ENCODE data around the gene TNFRSF12A. TPM values are rescaled to one million over a fixed set of nuclear protein-coding genes. Genes with fewer than 3 reads are reported as not detected.

The TNFRSF12A gene
- total RNA-seq, 1 experiment from 2014 or later: 62.5 TPM

DNA sequence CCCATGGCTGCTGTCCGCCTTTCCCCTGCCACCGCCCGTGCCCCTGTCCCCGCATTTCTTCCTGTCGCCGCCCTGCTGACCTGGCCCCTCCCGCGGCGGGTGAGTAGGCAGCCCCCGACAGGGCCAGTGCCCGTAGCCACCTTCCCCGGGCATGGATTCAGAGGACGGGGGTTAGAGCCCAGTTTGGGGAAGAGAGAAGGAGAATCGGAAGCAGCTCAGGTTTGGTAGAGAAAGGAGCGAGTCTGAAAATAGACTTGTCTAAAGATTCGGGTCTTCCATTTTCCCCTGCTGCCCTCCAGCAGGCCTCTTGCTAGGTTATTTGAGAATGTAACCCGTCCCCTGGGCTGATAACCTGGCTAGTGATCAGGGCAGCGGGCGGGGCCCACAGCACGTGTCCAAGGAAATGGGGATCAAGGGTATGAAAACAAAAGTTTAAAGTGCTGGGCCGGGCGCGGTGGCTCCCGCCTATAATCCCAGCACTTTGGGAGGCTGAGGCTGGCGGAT is 15.3 kb upstream of the TNFRSF12A start:
- Histone ChIP-seq H3K36me3 (ENCODE audit: control insufficient read depth, insufficient read depth, low read length) (peaks cover 1% of the 10 kb centered on the region; the same call in 1 of the 2 replicates), H3K4me1 (peaks cover 46% of the 10 kb centered on the region), H3K27me3 (replicated peaks; ENCODE audit: control insufficient read depth, insufficient read depth, low read length) (no peaks in the 10 kb centered on the region), H3K9me3 (no peaks in the 10 kb centered on the region), H3K4me3 (ENCODE audit: low read depth, low read length) (peak overlapping the region; percentile 52)
- no peaks in the 10 kb centered on the region for H3K9me3 Mint-ChIP-seq (ENCODE audit: unreplicated experiment)
- no peaks in the 10 kb centered on the region for H3K27me3 Mint-ChIP-seq (ENCODE audit: insufficient read depth, unreplicated experiment)
- peak overlapping the region; percentile 90 for H3K27ac Mint-ChIP-seq (ENCODE audit: unreplicated experiment)
- TF ChIP-seq CTCF (IDR thresholded peaks at IDR 0.05; ENCODE audit: insufficient read depth in 1 of 2, low read depth in 1 of 2, low read length in 1 of 2, severe bottlenecking in 1 of 2, unreplicated experiment in 1 of 2): no peak
- CTCF ChIA-PET: interaction anchor here (1.5 to 6.6 kb wide), 3 partner anchors 17 to 27 kb away, joined by 21 to 113 read pairs (median 89); partner anchors contain the start of genes HCFC1R1, THOC6 and TNFRSF12A
- peaks cover 35% of the 10 kb centered on the region for H3K36me3 Mint-ChIP-seq (ENCODE audit: insufficient read depth, unreplicated experiment)
- peak overlapping the region; percentile 89 for H3K4me3 Mint-ChIP-seq (ENCODE audit: unreplicated experiment)
- peak; percentile 76 to 84 for DNase-seq
- intact Hi-C loops (cut with micrococcal nuclease; ENCODE audit: unreplicated experiment): loop anchor here (1.0 kb wide), 1 partner anchor 16 kb away; no protein-coding TSS in a partner anchor
- BruUV-seq (replicated peaks): TSS peak; percentile 22
- POLR2A ChIA-PET: interaction anchor here (0.6 to 6.5 kb wide), 2 partner anchors 17 to 101 kb away, joined by 3 to 83 read pairs; partner anchors contain the start of genes HCFC1R1, THOC6 and TNFRSF12A
- H3K4me1 Mint-ChIP-seq (ENCODE audit: low read depth, unreplicated experiment): peaks cover 18% of the 10 kb centered on the region

GRCh38 chr16:3007059-3007956 is 12.9 kb upstream of the TNFRSF12A start:
- POLR2A ChIA-PET: interaction anchor here (0.5 to 6.5 kb wide), 3 partner anchors 14 to 127 kb away, joined by 4 to 83 read pairs (median 5); partner anchors contain the start of genes HCFC1R1, THOC6, TNFRSF12A and ZNF213
- peaks cover 32% of the 10 kb centered on the region for H3K36me3 Mint-ChIP-seq (ENCODE audit: insufficient read depth, unreplicated experiment)
- H3K4me1 Mint-ChIP-seq (ENCODE audit: low read depth, unreplicated experiment): peaks cover 18% of the 10 kb centered on the region
- Histone ChIP-seq H3K9me3 (no peaks in the 10 kb centered on the region), H3K36me3 (ENCODE audit: control insufficient read depth, insufficient read depth, low read length) (no peaks in the 10 kb centered on the region), H3K27me3 (replicated peaks; ENCODE audit: control insufficient read depth, insufficient read depth, low read length) (no peaks in the 10 kb centered on the region), H3K4me1 (peaks cover 63% of the 10 kb centered on the region), H3K4me3 (ENCODE audit: low read depth, low read length) (no peak overlapping the region)
- CTCF ChIA-PET: interaction anchor here (0.6 to 6.6 kb wide), 5 partner anchors 14 to 151 kb away, joined by 3 to 113 read pairs (median 4); partner anchors contain the start of genes HCFC1R1, THOC6 and TNFRSF12A
- peak overlapping the region; percentile 94 for H3K27ac Mint-ChIP-seq (ENCODE audit: unreplicated experiment)
- H3K4me3 Mint-ChIP-seq (ENCODE audit: unreplicated experiment): peak overlapping the region; percentile 70
- peak in 1 of 2 experiments; percentile 77 for DNase-seq
- BruUV-seq (replicated peaks): no TSS peak
- H3K9me3 Mint-ChIP-seq (ENCODE audit: unreplicated experiment): no peaks in the 10 kb centered on the region
- H3K27me3 Mint-ChIP-seq (ENCODE audit: insufficient read depth, unreplicated experiment): no peaks in the 10 kb centered on the region
- no peak for TF ChIP-seq CTCF (IDR thresholded peaks at IDR 0.05; ENCODE audit: insufficient read depth in 1 of 2, low read depth in 1 of 2, low read length in 1 of 2, severe bottlenecking in 1 of 2, unreplicated experiment in 1 of 2)
- intact Hi-C loops (cut with micrococcal nuclease; ENCODE audit: unreplicated experiment): no loop called here

Data from Caco-2 (cell line).